HG02763 (cell line): ENCODE results near the gene PRODH2.
A peak's percentile ranks its signal among the peaks of the same experiment; 100 is the strongest.

Source experiments
- ATAC-seq: cut with Tn5 transposase; IDR thresholded peaks from one replicate; pipeline ENCODE4 v1.9.1; 2021; ENCODE audit warnings: mild to moderate bottlenecking, moderate library complexity; ENCODE audit not compliant: unreplicated experiment

PRODH2 gene

DNA sequence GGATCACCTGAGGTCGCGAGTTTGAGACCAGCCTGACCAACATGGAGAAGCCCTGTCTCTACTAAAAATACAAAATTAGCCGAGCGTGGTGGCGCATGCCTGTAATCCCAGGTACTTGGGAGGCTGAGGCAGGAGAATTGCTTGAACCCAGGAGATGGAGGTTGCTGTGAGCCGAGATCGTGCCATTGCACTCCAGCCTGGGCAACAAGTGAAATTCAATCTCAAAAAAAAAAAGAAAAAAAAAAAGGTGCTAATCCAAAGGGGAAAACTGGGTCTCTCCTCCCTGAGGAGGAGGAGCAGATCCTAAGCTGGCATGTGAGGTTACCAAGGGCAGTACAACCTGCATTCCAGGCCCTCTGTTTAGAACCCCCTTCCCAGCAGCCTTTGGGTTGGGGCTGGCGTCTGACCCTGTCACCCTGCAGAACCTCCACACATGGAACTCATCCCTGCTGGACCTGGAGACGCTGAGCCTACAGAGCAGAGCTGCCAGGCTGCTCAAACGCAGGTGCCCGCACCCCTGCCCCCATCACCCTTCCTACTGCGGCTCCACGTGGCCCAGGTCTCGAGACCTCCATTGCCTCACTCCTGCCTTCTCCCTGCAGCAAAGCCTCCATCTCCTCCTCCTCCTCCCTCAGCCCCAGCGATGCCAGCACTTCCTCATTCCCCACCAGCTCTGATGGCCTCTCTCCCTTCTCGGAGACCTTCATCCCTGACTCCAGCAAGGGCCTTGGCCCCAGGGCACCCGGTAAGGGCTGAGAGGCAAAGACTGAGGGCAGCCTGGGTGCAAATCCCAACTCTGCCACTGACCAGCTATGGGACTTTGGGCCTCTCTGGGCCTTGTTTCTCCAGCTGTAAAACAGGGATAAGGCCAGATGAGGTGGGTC lies 48.0 kb downstream of the PRODH2 start:
- ATAC-seq = no peak

DNA sequence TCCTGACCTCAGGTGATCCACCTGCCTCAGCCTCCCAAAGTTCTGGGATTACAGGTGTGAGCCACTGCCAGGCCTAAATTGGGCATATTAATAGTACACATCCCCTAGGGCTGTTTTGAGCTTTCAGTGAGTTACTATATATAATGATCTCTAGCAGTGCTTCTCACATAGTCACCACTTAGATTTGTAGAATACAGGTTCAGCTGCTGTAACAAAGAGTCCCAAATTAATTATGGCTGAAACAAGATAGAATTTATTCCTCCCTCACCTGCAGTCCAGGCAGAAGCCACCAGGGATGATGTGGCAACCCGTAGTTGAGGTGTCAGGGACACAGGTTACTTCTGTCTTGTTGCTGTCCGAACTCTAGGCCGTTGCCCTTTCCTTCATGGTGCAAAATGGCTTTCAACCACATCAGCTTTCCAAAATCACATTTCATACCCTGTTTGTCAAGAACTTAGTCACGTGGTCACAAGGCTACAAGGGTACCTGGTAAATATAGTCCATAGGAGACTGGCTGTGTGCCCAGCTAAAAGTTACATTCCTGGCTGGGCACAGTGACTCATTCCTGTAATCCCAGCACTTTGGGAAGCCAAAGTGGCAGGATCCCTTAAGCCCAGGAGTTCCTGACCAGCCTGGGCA lies 51.8 kb downstream of the PRODH2 start:
- no peak for ATAC-seq

DNA sequence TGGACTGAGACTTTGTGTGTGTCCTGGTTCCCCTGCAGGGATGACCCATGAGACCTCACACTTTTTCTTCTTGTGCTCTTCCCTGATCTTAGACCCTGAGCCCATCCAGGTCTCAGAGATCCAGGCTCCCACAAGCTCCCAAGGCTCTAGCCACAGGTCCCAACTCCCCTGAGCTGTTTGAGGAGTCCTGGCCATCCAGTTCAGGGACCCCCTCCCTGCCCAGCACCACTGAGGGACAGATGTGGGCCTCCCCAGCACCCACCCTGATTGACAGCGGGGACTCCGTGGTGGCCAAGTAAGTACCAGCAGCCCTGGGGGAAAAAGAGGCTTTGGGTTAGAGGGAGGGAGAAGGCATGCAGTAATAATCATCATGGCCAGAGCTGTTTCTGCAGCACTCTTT lies 52.9 kb downstream of the PRODH2 start:
- no peak for ATAC-seq

DNA sequence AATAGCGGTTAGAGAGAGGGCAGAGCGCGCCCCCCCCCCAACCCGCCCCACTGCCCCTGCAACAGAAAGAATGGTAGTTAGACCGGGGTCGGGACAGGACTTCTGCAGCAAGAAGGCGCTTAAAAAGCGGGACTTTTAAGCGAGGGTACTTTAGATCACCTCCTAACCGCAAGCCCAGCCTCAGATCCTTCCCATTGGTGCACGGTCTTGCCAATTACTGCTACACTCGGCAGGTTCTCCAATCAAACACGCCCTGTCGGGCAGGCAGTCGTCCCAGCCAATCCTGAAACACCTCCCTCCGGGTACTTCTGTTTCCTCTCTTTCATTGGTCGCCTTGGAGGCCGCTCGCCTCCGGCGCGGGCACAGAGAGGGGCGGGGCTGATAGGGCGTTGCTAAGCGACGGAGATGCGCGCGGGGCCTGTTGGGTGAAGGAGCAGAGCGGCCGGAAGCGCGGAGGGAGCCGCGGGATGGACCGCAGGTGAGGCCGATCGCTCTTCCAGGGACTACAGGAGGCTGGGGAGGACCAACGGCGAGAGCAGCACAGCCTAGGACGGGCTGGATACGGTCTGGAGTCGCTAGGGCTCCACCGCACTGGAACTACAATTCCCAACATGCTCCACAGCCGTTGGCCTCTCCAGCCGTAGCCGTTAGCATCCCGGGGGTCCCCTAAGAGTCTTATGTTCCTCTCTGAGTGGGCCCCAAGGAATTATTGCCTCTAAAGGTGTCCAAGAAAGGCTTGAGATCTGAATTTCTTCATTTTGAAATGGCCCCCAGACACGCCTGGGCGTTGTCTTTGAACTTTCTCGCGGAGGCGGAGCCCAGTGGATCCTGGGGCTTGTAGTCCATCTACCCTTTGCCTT lies 54.7 kb downstream of the PRODH2 start, which contains the start of gene PROSER3:
Gene PROSER3, plus strand, starts transcription at position 428 of the 860 bp plus-strand sequence. Its CDS starts 40 bp downstream, at position 468.
- ATAC-seq = peak; percentile 95

DNA sequence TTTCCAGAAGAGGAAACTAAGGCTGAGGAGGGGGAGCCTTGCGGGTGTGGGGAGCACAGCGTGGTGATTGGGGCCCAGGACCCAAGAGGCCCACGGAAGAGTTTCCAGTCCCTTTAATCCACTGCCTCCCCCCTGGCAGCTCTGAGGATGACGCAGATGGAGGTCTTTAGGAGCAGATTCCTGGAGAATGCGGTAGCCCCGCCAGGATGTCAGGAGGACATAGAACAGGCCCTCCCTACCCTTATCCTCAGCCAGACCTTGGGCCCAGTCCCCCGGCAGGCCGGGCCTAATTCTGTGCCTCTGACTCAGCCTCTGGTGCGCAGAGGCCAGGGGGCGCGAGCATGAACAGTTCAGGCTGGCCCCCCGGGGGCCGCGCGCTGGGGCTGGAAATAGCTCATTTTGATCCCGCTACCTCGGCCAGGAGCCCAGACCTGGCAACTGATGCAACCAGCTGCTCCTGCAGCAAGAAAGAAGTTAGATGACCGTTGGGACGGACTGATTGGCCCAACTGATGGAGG lies 55.4 kb downstream of the PRODH2 start:
- no peak for ATAC-seq

DNA sequence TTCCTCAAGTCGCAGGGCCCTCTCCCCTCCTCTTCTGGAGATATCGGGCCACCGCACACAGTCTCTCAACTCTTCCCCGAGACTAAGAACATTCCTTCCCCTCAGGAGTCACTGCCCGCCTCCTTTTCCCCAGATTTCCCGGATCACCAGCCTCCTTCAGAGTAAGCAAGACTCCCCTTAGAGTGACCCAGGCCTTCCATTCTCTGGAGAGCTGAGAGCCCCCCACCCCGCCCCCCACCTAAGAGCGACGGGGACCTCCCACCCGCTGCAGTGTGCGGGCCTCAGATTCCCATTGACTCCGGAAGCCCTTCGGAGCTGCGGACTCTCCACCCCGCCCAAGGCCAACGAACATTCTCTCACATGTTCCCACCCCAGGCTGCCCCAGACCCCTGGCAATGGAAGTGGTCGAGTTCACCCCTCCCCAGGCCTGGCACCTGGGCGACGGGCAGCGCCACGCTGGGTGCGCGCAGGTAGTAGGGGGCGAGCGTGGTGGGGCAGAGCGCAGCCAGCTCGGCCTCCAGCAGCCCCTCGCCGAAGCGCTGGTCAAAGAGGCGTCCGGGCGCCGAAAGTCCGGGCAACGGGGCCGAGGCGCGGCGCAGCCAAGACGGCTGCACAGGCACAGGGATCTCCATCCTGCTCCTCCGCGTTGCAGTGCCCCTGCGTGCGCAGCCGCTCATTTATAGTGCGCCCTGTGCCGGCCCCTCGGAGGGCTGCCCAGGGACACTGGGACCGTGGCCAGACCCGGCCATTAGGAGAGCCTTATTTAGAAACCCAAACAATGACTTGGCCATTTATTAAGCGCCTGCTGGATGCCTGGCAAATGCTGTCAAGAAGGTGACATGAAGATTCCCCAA lies 56.0 kb downstream of the PRODH2 start, which contains the start of gene HSPB6:
Gene HSPB6, minus strand, starts transcription at position 653 of the 854 bp plus-strand sequence. Its CDS starts 21 bp downstream, at position 632.
- no peak for ATAC-seq

DNA sequence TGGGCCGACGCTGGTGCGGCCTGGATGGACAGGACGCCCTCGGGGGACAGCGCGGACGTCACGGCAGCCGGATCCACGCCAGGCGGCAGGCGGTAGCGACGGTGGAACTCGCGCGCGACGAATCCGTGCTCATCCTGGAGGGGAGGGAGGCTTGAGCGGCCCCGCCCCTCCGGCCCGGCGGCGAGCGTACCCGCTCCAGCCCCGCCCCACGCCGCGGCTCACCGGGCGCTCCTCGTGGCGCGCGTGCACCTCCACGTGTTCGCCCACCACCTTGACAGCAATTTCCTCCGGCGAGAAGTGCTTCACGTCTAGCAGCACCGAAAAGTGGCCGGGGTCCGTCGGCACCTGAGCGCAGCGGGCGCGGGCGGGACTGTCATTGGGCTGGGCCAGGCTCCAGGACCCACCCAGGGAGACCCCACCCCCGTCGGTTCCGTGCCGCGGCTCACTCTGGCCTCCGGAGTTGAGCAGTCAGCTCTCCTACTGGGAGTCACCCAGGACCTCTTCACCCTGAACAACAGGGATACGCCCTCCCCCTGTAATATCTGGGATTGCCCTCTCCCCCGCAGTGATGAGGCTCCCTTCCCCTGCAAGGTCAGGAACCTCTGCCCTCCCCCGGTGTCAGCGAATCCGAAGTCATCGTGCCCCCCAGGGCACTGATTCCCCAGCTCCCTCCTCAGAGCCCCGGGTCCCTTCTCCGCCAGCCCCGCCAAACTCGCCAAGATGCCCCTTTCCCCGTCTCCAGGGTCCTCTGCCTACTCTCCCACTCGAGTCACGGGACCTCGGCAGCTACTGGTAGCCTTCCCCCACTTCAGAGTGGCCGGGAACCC lies 56.9 kb downstream of the PRODH2 start:
- no peak for ATAC-seq

DNA sequence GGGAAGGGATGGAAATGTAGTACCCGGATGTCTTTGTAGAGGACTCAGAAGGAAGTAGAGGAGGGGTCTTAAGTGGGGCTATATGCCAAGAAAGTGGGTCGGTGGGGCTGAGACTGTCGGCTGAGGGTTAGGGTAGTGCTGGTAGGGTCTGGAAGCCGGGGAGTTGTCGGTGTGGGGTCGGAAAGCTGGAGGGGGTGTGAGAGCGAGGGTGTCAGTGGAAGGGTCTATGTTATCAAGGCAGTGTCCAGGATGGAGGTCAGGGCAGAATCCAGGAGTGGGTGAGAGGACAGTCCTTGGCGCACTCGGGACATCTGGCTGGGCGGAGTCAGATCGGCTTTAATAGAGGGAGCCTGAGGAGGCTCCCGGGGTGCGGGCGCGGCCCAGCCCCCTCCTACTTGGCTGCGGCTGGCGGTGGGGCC lies 57.5 kb downstream of the PRODH2 start:
- no peak for ATAC-seq

DNA sequence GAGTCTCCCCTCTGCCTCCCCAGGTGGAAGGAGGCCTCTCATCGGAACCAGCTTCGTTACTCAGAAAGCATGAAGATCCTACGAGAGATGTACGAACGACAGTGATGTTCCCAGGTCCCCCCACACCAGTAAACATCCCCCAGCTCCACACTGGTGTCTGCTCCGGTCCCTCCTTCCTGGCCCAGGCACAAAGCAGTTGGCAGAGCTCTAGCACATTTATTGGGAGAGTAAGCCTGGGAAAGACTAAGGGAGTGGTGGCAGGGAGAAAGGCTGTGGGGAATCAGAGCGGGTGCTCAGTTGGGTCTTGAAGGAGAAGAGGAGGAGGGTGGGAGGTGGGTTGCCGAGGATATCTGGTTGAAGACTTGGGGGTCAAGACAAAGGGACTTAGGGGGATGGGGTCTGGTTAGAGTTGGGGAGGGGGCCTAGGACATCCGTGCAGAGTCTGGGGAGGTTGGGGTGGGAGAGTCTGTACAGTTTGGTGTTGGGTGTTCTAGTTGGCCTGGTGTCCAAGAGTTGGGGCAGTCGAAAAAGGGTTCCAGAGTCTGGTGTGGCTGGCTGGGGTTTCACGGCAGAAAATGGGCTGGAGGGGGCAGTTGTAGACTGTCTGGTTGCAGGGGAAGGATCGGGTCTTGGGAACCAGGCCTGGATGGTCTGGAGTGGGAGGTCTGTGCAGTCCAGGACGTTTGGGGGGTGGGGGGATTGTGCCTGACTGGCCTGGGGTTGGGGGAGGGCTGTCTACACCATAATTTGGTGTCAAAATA lies 58.1 kb downstream of the PRODH2 start:
- no peak for ATAC-seq

DNA sequence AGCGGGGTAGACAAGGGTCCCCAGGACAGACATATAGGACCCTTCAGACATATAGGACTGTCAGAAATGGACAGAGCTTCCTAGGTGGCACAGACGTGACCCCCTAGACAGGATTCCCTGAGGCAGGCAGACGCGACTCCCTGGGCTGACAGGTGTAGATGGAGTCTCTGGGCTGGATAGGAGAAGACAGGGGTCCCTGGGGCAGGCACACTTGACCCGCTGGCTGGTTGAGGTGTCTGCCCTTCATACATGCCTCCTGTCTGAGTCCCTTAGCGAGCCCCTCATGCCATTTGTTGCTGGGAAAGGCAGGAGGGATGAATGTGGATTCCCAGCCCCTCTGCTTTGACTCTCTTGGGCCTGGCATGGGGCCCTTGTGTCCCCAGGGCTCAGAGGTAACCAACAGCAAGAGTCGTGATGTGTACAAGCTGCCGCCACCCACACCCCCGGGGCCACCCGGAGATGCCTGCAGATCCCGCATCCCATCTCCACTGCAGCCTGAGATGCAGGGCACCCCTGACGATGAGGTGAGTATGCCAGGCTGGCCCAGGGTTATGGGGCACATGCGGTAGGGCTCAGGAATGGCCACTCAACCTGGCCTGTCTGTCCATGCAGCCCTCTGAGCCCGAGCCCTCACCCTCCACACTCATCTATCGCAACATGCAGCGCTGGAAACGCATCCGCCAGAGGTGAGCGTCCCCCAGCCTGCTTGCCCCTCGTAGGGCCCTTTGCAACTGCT lies 58.8 kb downstream of the PRODH2 start:
- ATAC-seq = no peak

DNA sequence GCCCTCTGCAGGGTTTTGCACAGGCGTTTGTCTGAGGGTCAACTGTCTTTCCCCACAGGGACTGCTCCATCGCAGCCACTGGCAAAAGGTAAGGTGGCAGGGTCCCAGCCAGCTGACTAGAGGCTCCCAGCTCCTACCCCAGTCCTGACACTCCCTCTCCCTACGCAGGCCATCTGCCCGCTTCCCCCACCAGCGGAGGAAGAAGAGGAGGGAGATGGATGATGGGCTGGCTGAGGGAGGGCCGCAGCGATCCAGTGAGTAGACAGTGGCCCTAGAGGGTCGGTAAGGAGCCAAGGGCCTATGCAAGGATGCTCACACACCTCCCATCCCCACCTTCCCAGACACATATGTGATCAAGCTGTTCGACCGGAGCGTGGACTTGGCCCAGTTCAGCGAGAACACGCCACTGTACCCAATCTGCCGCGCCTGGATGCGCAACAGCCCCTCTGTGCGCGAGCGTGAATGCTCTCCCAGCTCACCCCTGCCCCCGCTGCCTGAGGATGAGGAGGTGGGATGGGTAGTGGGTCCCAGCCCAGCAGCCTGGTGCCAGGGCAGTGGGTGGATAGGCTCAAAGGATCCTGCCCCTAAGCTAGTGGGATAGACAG lies 59.8 kb downstream of the PRODH2 start:
- ATAC-seq = no peak

DNA sequence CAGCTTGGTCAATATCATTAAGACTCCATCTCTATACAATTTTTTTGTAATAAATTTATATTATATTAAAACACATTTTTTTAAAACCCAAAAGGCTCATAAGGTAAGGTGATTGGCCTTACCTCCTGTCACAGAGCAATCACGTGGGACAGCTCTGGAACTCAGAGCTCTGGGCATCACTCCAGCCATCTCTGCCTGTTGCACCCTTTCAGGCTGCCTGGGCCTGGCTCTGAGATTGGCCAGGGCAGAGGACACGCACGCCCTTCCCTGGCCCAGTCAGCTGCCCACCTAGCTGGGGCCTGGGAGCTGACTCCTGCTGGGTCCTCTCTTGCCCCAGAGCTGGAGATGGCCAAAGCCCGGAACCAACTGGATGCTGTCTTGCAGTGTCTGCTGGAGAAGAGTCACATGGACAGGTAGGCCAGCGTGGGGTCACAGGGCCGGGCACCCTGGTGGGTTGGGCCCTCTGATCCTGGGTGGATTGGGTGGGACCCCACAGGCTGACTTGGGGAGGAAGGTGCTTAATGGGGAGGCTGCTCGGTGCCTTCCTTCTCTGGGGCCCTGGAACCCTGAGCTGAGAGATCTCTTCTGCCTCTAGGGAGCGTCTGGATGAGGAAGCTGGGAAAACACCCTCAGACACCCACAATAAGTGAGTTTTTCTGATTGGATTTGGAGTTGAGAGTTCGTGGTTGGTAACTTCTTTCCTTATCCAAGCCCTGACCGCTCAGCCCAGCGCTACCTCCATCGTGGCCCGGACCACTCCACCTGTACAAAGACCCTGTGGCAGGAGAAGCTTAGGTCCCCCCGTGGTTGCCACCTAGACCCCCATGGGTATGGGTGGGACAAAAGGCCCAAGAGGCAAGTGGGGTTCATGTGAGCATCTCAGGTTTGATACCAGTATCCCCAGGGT lies 60.6 kb downstream of the PRODH2 start:
- ATAC-seq = no peak

DNA sequence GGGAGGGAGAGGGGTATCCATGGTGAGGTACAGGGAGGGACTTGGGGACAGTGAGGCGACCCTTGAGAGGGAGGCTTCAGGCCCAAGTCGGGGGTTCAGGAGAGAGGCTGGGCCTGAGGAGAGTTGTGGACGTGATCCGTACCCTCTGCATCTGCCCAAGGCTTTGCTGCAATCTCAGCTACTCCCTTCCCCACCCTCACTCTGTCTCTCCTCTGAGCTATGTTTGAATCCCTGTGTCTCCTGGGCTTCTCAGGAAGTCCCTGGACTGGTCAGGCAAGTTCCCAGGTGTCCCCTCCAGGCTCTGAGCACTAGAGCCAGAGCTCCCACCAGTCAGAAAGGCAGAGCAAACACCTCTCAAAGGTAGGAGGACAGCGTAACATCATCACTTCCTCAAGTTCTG lies 62.5 kb downstream of the PRODH2 start:
- ATAC-seq = no peak
